Activated T-cell treated with anti-CD3 and anti-CD28 coated beads for 48 hours (primary cell): ENCODE data around the gene C10orf71.

Experiments used
- DNase-seq: peaks from one replicate; pipeline ENCODE4 v3.0.0-alpha.2; 2020; ENCODE audit warnings: low read depth

The C10orf71 gene

DNA sequence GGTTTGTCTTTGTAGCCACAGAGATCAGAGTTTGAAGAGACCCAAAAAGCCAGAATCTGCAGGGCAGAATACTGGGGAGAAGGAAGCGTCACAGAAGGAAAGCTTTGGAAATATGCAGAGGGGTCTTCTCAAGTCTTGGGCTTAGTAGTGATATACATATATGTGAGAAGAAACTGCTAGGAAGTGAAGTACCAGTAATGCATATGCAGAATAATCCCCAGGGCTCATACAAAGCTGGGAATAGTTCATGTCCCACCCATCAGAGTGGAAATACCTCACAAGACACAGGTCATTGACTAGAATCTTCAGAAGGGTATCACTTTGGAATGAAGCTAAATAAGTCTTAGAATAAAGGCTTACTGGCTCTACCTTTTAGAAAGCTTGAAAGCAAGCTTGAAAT lies 39.6 kb downstream of the C10orf71 start:
- DNase-seq = no peak

DNA sequence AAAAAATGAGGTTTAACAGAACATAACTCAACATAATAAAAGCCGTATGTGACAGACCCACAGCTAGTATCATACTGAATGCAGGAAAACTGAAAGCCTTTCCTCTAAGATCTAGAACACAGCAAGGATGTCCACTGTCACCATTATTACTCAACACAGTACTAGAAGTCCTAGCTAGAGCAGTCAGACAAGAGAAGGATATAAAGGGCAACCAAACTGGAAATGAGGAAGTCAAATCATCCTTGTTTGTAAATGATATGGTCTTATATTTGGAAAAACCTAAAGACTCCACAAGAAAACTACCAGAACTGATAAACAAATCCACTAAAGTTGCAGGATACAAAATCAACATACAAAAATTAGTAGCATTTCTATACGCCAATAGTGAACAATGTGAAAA lies 45.9 kb downstream of the C10orf71 start:
- DNase-seq = no peak

DNA sequence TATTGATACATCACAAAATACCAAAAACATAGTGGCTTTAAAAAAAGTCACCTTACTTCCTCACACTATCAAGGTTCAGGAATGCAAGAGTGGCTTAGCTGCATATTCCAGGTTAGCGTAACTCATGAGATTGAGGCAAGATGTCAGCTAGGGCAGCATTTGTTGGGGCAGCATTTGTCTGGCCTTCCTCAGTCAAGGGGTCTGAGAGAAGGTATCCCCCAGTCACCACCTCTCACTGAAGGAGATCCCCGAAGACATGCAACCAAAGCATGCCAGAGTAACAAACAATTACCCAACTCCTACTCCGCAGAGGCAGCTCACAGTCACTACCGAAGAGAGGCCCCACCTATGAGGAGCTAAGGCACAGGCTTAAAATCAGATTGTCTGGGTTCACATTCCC lies 48.4 kb downstream of the C10orf71 start:
- DNase-seq = no peak

DNA sequence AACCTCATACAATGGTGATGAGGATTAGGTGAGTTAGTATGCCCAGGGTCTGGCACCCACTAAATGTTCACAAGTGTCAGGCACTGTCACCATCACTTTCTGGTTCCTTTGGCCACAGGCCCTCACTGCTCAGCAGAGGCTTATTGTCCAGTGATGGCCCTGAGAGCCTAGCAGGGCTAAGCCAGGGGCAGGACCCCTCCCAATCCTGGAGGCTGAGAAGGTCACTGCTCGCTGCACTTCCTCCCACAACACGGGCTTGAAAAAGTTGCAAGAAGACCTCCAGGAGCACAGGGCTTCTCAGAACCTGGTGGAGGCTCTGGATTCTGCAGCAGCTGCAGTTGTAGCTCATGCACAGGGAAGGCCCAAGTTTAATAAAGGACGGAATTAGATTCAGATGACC lies 48.9 kb downstream of the C10orf71 start:
- DNase-seq = no peak

DNA sequence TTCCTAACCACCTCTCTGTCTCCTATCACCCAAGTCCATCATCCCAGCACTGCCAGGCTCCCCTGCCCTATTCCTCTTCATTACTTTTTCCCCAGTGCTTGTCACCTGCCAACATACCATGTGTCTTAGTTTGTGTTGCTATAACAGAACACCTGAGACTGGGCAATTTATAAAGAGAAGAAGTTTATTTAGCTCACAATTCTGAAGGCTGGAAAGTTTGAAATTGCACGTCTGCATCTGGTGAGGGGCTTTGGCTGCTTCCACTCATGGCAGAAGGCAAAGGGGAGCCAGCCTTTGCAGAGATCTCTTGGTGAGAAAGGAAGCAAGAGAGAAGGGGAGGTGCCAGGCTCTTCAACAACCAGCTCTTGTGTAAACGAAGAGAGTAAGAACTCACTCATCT lies 49.6 kb downstream of the C10orf71 start:
- no peak for DNase-seq

DNA sequence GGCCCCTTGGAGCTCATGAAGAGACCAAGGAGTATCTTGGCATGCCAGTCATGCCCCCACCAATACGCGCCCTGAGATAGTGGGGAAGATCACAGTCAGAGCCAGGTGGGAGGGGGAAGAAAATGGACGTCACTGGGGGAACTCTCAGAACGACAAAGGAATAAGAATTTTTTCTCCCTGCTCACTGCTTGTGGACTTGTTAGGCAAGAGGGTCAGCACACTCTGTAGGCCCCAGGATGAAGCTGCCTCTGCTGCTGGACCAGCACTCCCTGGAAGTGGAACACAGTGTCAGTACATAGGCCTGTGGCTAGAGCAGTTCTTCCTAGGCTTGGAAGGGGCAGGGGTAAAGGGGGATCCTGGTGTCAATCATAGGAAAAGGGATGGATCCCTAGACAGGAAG lies 50.4 kb downstream of the C10orf71 start:
- DNase-seq = no peak

DNA sequence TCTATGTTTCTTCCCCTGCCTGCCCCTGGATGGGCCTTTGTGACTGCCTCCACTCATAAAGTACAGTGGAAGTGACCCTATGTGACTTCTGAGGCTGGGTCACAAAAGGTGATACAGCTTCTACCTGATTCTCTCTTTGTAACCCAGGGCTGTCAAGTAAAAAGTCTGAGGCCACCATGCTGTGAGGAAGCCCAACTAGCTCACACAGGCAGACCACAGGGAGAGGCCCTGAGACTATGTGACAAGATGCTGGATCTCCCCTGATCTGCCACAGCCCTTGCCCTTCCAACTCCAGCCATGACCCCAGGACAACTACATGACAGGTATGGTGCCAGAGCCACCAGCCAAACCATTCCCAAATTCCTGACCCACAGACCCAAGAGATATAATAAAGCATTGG lies 51.2 kb downstream of the C10orf71 start:
- no peak for DNase-seq

DNA sequence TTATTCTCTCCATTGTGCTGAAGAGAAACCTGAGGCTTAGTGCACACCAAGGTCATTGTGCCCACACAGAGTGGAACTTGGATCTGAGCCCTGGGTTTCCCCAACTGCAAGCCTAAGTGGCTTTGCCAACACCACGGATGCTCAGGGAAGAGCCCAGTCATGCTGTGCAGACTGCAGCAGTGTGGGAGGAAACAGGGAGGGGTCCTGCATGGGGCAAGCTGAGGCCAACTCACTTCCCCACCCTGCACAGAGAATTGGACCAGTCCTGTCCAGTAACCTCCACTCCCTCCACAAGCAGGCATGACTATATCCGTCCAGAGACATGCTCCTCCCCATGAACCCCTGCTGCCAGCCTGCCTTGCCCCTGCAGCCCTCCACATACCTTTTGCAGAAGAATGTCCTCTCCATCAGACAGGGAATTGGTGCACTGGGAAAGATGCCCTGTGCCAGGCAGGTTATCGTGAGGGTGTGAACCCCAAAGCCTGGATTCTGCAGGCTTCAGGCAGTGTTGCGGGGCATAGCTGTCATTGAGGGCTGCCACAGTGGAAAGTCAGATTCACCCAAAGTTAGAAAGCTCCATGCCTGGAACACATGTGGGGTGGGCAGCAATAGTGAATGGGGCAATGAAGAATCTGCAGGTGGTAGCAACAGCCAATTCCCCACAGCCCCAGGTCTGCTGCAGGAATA lies 52.0 kb downstream of the C10orf71 start:
- DNase-seq = no peak

DNA sequence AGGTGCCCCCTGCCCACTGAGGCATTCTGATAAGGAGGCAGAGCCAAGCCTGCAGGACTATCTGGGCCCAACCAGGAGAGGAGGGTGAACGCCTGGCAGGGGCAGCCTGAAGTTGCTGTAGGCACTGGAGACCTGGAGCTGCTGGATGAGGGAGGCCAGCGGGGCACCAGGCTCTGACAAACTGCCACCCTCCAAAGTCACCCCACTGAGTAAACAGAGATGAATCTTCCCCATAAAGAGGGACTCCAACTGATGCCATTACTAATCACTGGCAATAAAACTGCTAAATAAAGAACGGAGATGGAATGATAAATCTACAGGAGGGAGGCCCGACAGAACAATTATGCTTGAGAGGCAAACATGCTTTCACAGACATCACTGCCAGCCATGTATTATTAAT lies 52.7 kb downstream of the C10orf71 start:
- no peak for DNase-seq

DNA sequence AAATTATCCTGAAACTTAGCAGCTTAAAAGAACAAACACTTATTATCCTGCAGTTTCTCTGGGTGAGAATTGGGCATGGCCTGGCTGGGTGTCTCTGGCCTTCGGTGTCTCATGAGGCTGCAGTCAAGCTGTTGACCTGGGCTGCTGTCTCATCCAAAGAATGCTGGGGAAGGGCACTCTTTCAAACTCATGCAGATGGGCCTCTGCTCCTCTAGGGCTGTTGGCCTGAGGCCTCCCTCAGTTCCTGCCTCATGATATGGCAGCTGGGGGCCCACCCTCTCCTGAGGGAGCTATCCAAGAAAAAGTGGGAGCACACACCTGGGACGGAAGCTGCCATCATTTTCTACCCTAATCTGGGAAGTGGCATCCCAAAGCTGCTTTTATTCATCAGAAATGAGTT lies 53.4 kb downstream of the C10orf71 start:
- no peak for DNase-seq

DNA sequence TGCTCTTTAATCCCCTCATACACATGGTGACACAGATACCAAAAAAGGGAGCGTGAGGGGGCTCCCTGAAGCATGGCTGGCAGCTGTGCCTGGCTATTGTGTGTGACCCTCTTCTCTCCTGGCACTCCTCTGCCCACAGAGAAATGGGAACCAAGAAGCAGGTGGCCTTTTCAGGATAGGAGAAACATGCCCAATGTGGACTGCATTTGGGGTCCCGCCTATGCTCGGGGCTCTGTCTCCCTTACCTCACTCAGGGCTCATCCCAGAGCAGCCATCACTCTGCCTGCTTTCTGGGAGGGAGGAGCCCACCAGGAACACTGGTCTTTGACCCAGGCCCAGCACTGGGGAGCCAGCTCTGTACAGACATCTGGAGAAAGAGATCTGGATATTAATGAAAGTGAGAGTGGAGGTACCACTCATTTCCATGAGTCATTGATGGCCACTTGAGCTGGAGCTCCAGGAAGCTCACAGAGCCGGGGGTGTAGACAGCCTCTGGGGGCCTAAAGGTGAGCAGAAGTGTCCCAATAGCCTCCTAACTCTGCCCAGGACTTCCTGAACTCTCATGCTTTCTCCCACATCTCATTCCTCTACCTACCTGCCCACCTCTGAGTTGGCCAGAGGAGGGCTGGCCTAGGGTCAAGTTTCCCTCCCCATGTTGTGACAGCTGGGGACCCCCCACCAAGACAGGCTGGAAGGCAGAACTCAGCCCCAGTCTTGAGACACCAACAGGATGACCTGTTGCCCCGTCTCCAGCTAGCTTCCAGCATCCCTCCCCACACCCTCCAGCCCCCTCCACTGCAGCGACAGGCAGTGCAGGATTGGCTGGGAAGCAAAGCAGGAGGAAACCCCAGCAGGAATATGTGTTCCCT lies 54.3 kb downstream of the C10orf71 start:
- DNase-seq = no peak

DNA sequence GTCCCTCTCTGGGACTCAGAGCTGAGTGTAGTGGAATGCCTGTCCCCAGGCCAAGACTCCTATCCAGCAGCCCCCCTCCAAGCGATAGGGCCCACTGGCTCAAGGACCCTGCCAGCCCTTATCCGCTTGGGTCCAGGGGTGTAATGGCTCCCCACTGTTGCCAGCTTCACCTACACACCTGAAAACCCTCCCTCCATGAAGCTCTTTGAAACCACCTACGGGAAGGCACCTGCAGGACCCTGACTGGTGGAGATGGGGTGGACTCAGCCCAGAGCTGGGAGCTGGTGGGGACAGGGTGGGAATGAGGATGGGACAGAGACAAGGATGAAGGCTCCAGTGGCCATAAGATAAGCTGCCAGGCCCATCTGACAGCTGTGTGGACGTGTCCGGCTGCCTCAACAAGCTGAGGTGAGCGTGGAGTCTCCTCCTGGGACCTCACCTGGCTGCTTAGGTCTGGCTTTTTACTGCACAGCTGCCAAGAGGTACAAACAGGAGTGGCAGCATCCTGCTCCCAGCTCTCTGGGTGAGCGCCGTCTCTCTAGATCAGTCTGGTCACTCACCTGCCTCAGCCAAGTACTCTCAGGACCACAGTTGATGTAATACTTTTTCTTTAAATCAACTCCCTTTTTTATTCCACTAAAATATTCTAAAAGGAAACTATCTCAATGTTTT lies 55.1 kb downstream of the C10orf71 start:
- DNase-seq = no peak

DNA sequence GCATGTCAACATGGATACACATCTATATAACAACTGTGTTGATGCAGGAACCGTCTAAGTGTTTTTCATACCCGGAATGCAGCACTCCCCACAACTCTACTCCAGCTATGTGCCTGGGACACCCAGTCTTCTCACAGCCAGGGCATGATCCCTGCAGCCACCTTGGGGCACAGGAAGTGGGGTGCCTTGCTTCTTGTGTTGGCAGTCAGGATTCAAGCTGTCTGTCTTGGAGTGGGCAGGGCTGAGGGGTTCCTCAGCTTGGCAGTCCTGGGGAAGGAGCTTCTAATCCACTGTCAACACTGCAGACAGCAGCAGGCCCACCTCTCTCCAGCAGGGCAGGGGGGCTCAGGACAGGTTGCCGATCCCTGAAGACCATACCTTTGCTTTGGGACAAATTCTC lies 55.6 kb downstream of the C10orf71 start:
- DNase-seq = no peak

DNA sequence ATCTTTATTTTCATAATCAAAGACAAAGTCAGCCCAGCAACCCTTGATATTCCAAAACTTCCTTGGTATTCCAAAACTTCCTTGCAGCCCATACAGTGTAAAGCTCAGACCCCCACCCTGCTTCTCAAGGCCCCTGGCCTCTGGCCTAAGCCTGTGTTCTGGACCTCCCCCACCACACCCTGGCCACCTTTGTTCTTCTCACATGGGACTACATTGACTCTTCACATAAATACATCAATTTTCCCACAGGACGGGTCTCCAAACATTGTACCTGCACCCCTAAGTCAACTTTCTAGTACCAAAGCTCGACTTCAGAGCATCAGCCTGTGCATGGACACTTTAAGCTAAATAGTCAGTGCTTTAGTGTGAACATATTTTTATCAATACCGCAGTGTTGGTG lies 56.3 kb downstream of the C10orf71 start:
- no peak for DNase-seq

DNA sequence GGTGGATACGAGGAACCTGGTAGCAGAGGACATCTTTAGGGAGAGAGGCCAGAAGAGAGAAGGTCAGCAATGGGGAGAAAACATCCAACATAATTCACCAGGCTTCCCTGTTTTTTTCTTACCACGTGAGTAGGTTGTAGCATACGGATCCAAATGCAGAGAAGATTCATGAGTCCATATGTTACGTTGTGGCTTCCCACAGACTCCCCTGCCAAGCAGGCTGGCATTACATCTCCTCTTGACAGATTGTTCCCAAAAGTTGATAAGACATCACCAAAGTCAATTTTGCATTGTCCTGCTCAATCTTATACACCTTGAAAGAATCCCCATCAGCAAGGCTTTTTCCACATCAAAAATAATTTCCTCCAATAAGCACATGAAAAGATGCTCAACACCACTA lies 57.2 kb downstream of the C10orf71 start:
- DNase-seq = no peak

DNA sequence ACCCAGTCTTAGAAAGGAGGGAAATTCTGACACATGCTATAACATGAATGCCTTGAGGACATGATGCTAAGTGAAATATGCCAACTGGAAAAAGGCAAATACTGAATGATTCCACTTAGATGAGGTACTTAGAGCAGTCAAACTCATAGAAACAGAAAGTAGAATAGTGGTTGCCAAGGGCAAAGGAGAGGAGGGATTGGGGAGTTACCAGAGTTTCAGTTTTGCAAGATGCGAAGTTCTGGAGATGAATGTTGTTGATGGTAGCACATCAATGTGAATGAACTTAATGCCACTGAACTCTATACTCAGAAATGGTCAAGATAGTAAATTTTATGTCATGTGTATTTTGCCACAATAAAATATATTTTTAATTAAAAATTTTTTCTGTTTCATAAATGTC lies 58.0 kb downstream of the C10orf71 start:
- no peak for DNase-seq

DNA sequence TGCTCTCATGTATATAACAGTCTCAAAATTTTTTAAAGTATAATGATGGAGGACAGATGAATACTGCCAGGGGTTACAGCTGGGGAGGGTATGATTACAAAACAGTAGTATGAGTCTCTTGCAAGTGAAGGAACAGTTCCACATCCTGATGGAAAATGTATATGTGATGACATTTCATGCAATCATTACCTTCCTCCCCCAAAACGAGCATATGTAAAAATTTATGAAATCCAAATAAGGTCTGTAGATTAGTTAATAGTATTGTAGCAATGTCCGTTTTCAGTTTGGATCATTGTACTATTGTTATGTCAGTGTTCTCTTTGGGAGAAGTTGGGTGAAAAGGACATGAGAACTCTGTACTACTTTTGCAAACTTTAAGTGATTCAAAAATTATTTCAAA lies 58.9 kb downstream of the C10orf71 start:
- DNase-seq = no peak

DNA sequence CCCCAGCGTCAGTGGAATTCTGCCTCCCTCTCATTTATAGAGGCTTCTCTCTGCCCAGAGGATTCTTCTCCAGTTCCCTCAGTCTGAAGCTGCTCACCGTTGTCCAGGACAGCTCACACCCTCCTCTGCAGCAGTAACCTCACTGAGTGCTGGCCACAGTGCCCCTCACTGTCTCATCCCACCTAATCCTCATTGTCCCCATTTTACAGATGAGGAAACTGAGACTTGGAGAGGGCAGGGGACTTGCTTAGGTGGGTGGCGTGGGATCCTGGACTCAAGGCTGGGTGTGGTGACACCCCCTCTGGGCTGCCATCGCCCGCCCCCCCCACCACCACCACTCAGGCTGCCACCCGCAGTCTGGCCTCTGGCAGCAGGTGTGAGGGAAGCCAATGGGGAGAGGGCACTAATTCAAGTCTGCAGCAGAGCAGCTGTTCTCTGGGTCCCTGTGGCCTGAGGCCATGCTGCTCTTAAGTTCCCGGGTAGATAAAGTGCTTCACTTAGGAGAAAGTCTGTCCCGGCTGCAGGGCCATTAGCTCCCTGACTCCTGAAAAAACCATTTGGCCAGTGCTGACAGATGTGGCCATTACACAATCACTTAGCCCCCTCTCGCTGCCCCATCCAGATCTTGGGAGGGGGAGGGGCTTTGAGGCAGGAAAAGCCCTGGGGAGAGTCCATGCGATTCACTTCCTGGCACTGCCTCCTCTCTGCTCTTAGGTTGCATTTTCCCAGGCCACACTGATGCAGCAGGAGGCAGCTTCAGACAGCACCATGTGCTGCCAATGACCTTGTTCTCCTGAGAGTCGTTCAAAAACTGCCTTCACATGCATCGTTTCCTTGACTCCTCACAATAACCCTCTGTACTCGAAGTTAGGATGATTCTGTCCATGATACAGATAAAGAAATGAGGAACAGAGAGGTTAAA lies 60.6 kb downstream of the C10orf71 start:
- no peak for DNase-seq

DNA sequence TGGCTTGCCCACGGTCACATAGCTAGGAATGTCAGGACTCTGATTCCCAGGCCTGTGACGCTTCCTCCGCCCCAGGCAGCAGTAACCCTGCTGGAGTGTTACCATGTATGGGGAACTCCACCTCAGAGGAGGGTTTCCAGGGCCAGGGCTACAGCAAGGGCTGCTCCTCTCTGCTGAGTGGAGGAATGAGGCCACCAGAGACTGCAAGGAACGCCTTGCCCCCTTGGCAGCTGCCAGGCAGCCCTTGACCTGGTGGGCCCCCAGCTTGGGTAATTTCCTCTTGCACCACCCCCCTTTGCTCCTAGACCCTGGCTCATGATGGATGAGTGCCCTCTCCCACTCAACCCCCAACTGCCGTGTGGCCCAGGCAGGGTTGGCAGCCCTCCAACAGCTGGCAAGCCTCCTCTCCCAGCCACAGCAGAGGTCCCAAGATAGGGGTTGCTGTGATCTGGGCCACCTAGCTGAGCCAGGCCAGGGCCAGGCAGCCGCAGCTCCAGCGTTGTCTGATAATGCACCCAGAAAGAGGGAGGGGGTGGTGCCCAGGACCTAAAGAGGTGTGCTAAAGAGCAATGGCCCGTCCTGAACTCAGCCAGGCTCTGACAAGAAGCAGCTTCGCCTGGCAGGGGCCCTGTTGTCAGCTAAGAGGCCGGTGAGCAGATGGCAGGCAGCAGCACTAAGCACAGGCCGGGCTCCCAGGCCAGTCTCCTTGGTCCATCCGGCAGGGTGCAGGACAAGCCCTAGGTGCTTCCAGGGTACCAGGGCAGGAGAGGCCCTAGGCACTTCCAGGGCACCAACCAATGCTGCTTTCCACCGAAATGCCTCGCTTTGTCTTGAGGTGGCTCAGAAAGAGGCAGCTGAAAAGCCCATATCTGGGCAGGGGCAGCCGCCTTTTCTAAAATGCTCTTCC lies 61.6 kb downstream of the C10orf71 start:
- DNase-seq = no peak

DNA sequence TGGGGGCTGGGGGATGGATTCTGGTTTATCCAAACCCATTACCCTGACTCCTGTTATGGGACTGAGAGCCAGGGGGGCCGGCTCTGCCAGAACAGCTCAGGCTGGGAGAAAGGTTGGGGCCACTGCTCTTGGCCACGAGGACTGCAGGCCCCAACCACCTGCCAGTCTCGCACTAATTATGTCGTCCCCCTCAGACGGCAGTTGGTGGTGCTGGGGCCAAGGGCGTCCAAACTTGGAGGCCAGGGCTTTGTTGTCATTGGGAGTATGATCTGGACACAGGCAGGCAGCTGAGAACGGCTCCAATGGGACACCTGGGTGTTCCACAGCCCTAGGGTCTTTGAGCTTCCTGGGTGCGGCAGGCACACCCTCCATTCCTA lies 62.2 kb downstream of the C10orf71 start:
- DNase-seq = no peak
